GM18951 (cell line): ENCODE measurements around the gene CIB2.
A peak's percentile ranks its signal among the peaks of the same experiment; 100 is the strongest.

Source experiments
- POLR2A ChIP-seq: IDR thresholded peaks from 4 replicates; pipeline ENCODE4 v1.6.1; 2011; ENCODE audit warnings: mild to moderate bottlenecking; ENCODE audit not compliant: insufficient read length, insufficient read depth; ENCODE audit errors: extremely low read depth
- in situ Hi-C: fragments of 300-500 bp; cut with MboI; formaldehyde crosslinking; loops from one replicate; pipeline ENCODE4 v1.12.0; 2022; ENCODE audit warnings: low sequenced_read_pairs, mixed read lengths, inconsistent platforms; ENCODE audit not compliant: unreplicated experiment

CIB2 gene

DNA sequence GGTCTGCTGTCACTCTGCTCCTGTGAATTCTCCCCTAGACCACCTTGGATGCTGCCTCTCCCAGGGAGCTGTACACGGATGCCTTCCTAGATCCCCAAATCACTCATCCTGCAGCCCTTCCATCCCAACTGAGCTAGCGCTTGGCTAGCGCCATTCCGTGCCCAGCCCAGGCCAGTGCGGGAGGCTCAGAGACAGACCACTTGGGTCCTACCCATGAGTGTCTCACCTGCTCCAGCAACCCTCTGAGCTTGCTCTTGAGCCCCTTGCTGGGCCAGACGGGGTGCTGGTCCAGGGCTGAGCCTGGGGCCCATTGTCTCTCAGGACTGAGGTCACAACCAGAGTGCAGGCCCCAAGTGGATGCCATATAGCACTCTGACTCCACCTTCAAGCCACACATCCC is 21.1 kb downstream of the CIB2 start:
- in situ Hi-C loops, result loop anchor here (5.0 to 10.0 kb wide), 3 partner anchors 87 to 143 kb away; partner anchors contain the start of gene ACSBG1
- TF ChIP-seq POLR2A, result no peak

DNA sequence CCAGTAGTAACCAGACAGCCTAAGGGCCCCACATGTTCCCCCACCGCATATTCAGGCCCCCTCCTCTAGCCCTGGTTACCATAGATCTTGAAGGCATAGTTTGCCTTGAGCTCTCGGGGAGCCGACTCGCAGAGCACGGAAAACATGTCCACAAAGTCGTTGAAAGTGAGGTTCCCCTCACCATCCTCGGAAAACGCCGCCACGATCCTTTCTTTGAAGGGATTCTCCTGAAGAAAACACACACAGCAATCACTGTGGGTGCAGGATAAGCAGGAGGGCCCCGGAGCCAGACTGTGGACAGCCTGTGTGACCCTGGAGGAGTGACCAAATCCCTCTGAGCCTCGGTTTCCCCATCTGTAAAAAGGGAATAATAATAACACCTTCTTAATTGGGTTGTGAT is 22.1 kb downstream of the CIB2 start:
- TF ChIP-seq POLR2A, result no peak
- in situ Hi-C loops, result no loop called here

GRCh38 chr15:78108300-78109084 is 22.8 kb downstream of the CIB2 start:
- in situ Hi-C loops, result no loop called here
- no peak for TF ChIP-seq POLR2A

DNA sequence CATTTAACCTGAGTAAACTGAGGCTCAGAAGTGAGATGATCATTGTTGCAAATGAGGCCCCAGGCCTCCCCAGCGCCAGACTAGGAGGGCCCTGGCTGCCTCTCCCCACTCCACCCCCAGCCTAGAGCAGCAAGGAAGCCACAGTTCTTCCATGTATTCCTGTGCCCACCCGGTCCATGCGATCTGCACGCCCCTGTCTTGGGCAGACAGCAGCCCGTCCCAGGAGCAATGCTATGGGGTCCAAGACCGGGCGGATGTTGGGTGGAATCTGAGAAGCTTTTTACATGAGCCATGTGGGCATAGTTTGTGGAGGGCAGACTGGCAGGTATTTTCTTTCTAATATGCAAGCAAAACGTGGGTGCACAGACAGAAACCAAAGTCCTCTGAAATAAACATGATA is 23.8 kb downstream of the CIB2 start:
- in situ Hi-C loops, result no loop called here
- TF ChIP-seq POLR2A, result no peak

- in situ Hi-C loops, result no loop called here
- TF ChIP-seq POLR2A, result no peak
These were observed 25.6 kb downstream of the CIB2 start for GRCh38 chr15:78105476-78106241.

GRCh38 chr15:78104566-78105475 is 26.4 kb downstream of the CIB2 start:
- in situ Hi-C loops, result no loop called here
- TF ChIP-seq POLR2A, result no peak

GRCh38 chr15:78104119-78104479 is 27.1 kb downstream of the CIB2 start:
- in situ Hi-C loops, result no loop called here
- TF ChIP-seq POLR2A, result no peak

DNA sequence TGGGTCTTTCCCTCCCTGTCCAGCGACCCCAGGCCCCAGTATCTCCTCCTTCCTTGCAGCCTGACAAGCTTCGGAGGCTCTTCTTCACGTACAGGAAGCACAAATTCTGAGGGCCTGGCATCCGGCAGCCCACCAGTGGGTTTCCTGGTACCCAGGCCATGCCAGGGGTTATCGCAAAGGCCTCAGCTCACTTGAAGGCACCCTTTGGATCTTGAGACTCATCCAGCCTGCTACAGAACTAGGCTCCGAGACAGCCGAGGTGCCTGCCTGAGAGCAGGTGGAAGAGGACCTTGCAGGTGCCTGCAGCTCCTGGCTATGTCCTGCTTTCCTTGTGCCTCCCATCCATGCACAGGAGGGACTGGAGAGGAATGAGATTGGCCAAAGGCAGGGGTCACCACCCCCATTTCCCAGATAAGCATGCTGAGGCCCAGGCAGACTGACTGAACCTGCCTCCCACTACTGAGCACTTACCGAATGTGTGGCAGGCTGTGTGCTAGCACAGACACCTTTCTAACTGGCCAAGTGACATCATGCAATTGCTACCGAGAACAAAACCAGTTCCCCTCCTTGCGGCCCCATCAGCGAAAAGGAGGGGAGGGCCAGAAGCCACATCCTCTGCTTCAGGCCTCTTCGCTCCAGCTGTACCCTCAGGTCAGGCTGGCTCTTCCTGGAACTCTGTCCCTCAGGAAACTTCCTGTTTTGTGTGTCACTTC is 27.7 kb downstream of the CIB2 start:
- TF ChIP-seq POLR2A, result peak; percentile 35
- in situ Hi-C loops, result no loop called here

DNA sequence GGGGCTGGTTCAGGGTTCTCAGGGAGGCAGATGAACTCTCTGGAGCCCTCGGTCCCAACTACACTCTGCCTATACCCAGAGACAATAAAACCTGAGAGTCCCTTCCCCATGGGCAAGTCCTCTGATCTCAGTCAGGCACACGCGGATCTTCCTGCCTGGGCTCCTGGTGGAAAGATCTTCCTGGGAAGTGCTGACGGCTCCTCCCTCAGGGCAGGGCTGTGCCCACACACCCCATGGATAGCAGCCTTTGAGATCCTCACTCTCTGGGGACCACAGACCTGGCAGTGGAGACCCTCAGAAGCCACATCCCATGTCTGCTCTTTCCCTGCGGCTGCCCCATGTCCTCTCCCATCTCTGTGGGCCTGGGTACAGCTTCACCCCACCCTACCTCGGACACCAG is 28.5 kb downstream of the CIB2 start:
- in situ Hi-C loops, result no loop called here
- TF ChIP-seq POLR2A, result no peak

GRCh38 chr15:78102211-78102610 is 29.0 kb downstream of the CIB2 start:
- no peak for TF ChIP-seq POLR2A
- in situ Hi-C loops, result no loop called here

GRCh38 chr15:78101423-78102105 is 29.7 kb downstream of the CIB2 start:
- no peak for TF ChIP-seq POLR2A
- in situ Hi-C loops, result no loop called here

DNA sequence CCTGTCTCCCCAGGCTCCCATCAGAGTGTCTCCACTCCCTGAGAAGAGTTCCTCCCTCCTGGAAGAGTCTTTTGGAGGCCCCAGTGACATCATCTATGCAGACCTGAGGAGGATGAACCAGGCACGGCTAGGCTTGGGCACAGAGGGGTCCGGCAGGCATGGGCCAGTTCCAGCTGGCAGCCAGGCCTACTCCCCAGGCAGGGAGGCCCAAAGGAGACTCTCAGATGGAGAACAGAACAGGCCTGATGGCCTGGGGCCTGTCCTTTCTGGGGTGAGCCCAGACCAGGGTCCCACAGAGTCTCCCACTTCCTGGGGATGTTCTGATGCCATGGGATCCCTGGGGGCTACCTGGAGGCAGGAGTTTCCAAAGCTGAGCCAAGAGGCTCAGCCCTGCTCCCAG is 30.4 kb downstream of the CIB2 start:
- no peak for TF ChIP-seq POLR2A
- in situ Hi-C loops, result no loop called here
